C4-2B (cell line): ENCODE results near the gene CACNA2D1.

Experiments used
- H3K27ac ChIP-seq: fragments of 450-650 bp; 2 replicates; pipeline ENCODE4 v1.5.1; 2017
- ZFX ChIP-seq: fragments of 450-650 bp; IDR thresholded peaks from 2 replicates; pipeline ENCODE4 v1.6.1; 2017
- TF ChIP-seq, protein P1 (sequence below): fragments of 450-650 bp; conservative IDR thresholded peaks from 2 replicates; pipeline ENCODE4 v1.5.1; 2017; ENCODE audit warnings: mild to moderate bottlenecking

CACNA2D1 gene

GRCh38 chr7:82345886-82346285 lies 97.7 kb downstream of the CACNA2D1 start:
- TF ChIP-seq, protein P1, sequence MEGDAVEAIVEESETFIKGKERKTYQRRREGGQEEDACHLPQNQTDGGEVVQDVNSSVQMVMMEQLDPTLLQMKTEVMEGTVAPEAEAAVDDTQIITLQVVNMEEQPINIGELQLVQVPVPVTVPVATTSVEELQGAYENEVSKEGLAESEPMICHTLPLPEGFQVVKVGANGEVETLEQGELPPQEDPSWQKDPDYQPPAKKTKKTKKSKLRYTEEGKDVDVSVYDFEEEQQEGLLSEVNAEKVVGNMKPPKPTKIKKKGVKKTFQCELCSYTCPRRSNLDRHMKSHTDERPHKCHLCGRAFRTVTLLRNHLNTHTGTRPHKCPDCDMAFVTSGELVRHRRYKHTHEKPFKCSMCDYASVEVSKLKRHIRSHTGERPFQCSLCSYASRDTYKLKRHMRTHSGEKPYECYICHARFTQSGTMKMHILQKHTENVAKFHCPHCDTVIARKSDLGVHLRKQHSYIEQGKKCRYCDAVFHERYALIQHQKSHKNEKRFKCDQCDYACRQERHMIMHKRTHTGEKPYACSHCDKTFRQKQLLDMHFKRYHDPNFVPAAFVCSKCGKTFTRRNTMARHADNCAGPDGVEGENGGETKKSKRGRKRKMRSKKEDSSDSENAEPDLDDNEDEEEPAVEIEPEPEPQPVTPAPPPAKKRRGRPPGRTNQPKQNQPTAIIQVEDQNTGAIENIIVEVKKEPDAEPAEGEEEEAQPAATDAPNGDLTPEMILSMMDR: no peak
- no peak for TF ChIP-seq ZFX
- H3K27ac ChIP-seq: no peak overlapping the region

DNA sequence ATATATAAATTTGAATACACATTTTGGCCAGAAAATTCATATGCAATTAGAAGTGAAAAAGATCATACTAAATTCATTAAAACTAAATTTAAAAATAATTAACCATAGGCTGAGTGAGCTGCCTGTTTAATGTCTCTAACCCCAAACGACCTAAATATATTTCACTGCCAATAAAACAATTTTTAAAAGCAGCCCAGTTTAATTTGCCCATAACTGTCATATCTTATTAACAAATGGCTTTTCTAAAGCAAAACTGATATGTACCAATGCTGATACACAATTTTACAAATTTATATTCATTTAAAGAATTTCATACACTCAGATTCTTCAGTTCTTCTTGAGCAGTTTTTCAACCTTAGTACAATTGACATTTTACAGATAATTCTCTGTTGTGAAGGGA lies 99.9 kb downstream of the CACNA2D1 start:
- TF ChIP-seq, protein P1: no peak
- TF ChIP-seq ZFX: no peak
- no peak overlapping the region for H3K27ac ChIP-seq

DNA sequence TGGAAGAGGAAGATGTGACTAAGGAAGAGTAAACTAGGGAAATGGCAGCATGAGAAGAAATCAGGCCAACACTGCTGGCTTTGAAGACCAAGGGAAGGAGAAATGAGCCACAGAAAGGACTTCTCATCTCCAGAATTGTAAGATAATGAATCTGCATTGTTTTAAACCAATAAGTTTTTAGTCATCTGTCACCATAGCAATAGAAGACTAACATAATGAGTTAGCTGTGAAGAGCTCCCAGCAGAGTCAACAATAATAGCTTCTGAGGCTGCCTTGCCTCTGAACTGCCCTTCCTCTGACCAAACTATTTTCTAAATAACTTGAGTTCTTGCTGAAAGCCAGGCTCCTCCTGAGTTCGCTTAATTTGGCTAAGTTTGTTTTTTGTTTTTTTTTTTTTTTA lies 103.6 kb downstream of the CACNA2D1 start:
- no peak overlapping the region for H3K27ac ChIP-seq
- TF ChIP-seq, protein P1: no peak
- TF ChIP-seq ZFX: no peak

DNA sequence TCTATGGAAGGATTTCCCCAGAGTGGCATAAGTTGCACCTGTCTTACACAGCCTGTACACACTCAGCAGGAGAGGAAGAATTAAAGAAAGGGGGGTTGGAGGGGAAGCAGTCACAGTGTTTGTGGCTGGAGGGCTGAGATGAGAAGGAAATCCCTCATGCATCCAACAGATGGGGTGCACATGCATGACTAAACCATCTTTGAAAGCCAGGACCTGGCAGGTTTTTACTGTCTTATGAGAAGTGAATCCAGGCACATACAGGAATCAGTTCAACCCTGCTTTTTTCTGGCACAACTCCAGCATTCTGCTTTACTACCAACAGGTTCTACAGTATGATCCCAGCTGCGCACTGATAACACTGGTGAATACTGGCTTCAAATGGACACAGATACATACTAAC lies 107.7 kb downstream of the CACNA2D1 start:
- TF ChIP-seq ZFX: no peak
- TF ChIP-seq, protein P1: no peak
- no peak overlapping the region for H3K27ac ChIP-seq

DNA sequence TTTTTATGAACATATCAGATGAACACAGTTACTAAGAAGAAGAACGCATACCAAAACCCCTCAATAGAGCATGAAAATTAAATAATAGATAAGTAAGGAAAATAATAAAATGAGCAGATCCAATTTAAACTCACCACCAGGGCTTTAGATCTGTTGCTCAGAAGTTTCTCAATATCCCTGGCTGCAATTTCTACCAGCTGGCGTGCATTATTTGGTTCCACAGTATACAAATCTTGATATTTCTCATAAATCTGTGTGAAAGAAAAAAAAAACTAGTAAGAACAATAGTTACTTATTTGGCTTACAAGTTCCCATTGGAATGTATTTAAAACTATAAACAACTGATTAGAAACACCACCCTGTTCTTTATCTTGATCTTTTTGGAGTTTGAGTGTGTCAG lies 108.6 kb downstream of the CACNA2D1 start:
- H3K27ac ChIP-seq: no peak overlapping the region
- TF ChIP-seq ZFX: no peak
- TF ChIP-seq, protein P1: no peak

GRCh38 chr7:82331234-82331633 lies 112.3 kb downstream of the CACNA2D1 start:
- H3K27ac ChIP-seq: no peak overlapping the region
- TF ChIP-seq ZFX: no peak
- TF ChIP-seq, protein P1: no peak

GRCh38 chr7:82330706-82331215 lies 112.8 kb downstream of the CACNA2D1 start:
- no peak for TF ChIP-seq ZFX
- TF ChIP-seq, protein P1: no peak
- H3K27ac ChIP-seq: no peak overlapping the region
